Caco-2 (cell line): ENCODE results near the gene CFAP157. TPM values are rescaled to one million over a fixed set of nuclear protein-coding genes. Genes with fewer than 3 reads are reported as not detected.

ENCODE experiments used
- BruUV-seq: library from RNA; stranded (reverse); fragments of 400-500 nt; replicated peaks from 2 replicates; lab custom pipeline; 2021; lab: Mats Ljungman, UMichigan
- CTCF ChIA-PET: fragments of 300-600 bp; sonication (Branson Sonifier 250); formaldehyde crosslinking; loops from one replicate; lab custom pipeline; 2022; ENCODE audit warnings: antibody characterized with exemption; lab: Charles Lee
- POLR2A ChIA-PET: fragments of 300-600 bp; sonication (Branson Sonifier 250); formaldehyde crosslinking; loops from one replicate; lab custom pipeline; 2022; ENCODE audit warnings: antibody characterized with exemption; lab: Charles Lee
- DNase-seq, 2 experiments: peaks; one replicate each; pipeline versions ENCODE4 v3.0.0 to v3.0.0-alpha.2; 2020 to 2022
- H3K27me3 ChIP-seq: replicated peaks from 2 replicates; pipeline ENCODE4 v1.6.0; 2011; ENCODE audit warnings: low read length; ENCODE audit not compliant: control insufficient read depth, insufficient read depth
- H3K36me3 ChIP-seq: 2 replicates; pipeline ENCODE4 v1.5.1; 2011; ENCODE audit warnings: low read length; ENCODE audit not compliant: control insufficient read depth, insufficient read depth
- H3K4me1 ChIP-seq: fragments of 250-450 bp; sonication (Bioruptor Pico); 2 replicates; pipeline ENCODE4 v1.5.1; 2020; ENCODE audit warnings: mild to moderate bottlenecking
- H3K4me3 ChIP-seq: 2 replicates; pipeline ENCODE4 v1.5.1; 2011; ENCODE audit warnings: low read depth, mild to moderate bottlenecking, control low read depth, low read length
- H3K9me3 ChIP-seq: fragments of 250-450 bp; sonication (Bioruptor Pico); 2 replicates; pipeline ENCODE4 v1.5.1; 2020; ENCODE audit warnings: mild to moderate bottlenecking, moderate library complexity
- H3K27ac Mint-ChIP-seq: one replicate; pipeline ENCODE4 v1.8.0; 2022; ENCODE audit warnings: mixed read lengths; ENCODE audit not compliant: unreplicated experiment
- H3K27me3 Mint-ChIP-seq: one replicate; pipeline ENCODE4 v1.8.0; 2022; ENCODE audit warnings: mixed read lengths; ENCODE audit not compliant: insufficient read depth, unreplicated experiment
- H3K36me3 Mint-ChIP-seq: one replicate; pipeline ENCODE4 v1.8.0; 2022; ENCODE audit warnings: mild to moderate bottlenecking, mixed read lengths; ENCODE audit not compliant: insufficient read depth, unreplicated experiment
- H3K4me1 Mint-ChIP-seq: one replicate; pipeline ENCODE4 v1.8.0; 2022; ENCODE audit warnings: low read depth, mixed read lengths; ENCODE audit not compliant: unreplicated experiment
- H3K4me3 Mint-ChIP-seq: one replicate; pipeline ENCODE4 v1.8.0; 2022; ENCODE audit warnings: mild to moderate bottlenecking, moderate library complexity, mixed read lengths; ENCODE audit not compliant: unreplicated experiment
- H3K9me3 Mint-ChIP-seq: one replicate; pipeline ENCODE4 v1.8.0; 2022; ENCODE audit warnings: mixed read lengths; ENCODE audit not compliant: unreplicated experiment
- CTCF ChIP-seq, 2 experiments: fragments of 200-600 bp in 1 of 2; IDR thresholded peaks; 1 replicate in 1 of 2; 2 replicates in 1 of 2; pipeline versions ENCODE4 v1.5.1 to v1.8.0; 2011 to 2022; ENCODE audit warnings: antibody characterized with exemption in 1 of 2, control low read depth in 1 of 2, inconsistent platforms in 1 of 2, low read depth in 1 of 2, low read length in 1 of 2, mild to moderate bottlenecking in 1 of 2, moderate library complexity in 1 of 2; ENCODE audit not compliant: insufficient read depth in 1 of 2, severe bottlenecking in 1 of 2, unreplicated experiment in 1 of 2
- intact Hi-C: fragments of 100-400 bp; cut with micrococcal nuclease; formaldehyde crosslinking; loops from one replicate; pipeline ENCODE4 v1.10.0; 2022; ENCODE audit not compliant: unreplicated experiment
- total RNA-seq: library from RNA; stranded (reverse); gene quantifications from 2 replicates; pipeline ENCODE4 v1.2.3, GENCODE V29; 2022

The CFAP157 gene
- total RNA-seq, 1 experiment from 2014 or later = not detected

GRCh38 chr9:127693697-127694096 is 13.1 kb upstream of the CFAP157 start:
- no peak overlapping the region for H3K4me3 Mint-ChIP-seq
- H3K4me1 Mint-ChIP-seq = no peaks in the 10 kb centered on the region
- Histone ChIP-seq H3K9me3 (no peaks in the 10 kb centered on the region), H3K4me3 (no peak overlapping the region), H3K27me3 (no peaks in the 10 kb centered on the region), H3K36me3 (no peaks in the 10 kb centered on the region), H3K4me1 (no peaks in the 10 kb centered on the region)
- no peak for TF ChIP-seq CTCF (IDR thresholded peaks at IDR 0.05; ENCODE audit: insufficient read depth in 1 of 2, low read depth in 1 of 2, low read length in 1 of 2, severe bottlenecking in 1 of 2, unreplicated experiment in 1 of 2)
- no peak overlapping the region for H3K27ac Mint-ChIP-seq
- no peaks in the 10 kb centered on the region for H3K36me3 Mint-ChIP-seq
- no peak for DNase-seq
- H3K27me3 Mint-ChIP-seq = no peaks in the 10 kb centered on the region
- no peaks in the 10 kb centered on the region for H3K9me3 Mint-ChIP-seq
- BruUV-seq = no TSS peak
- intact Hi-C loops = no loop called here
- ChIA-PET POLR2A (no interaction called here), CTCF (no interaction called here)

GRCh38 chr9:127694890-127695720 is 11.7 kb upstream of the CFAP157 start:
- BruUV-seq = no TSS peak
- no peak overlapping the region for H3K4me3 Mint-ChIP-seq
- H3K9me3 ChIP-seq = no peaks in the 10 kb centered on the region

GRCh38 chr9:127697575-127697974 is 9.2 kb upstream of the CFAP157 start:
- ChIA-PET POLR2A (no interaction called here), CTCF (no interaction called here)
- Mint-ChIP-seq H3K4me3 (no peak overlapping the region), H3K4me1 (no peaks in the 10 kb centered on the region), H3K27ac (no peak overlapping the region), H3K36me3 (peaks cover 6% of the 10 kb centered on the region), H3K27me3 (no peaks in the 10 kb centered on the region), H3K9me3 (no peaks in the 10 kb centered on the region)
- H3K36me3 ChIP-seq = no peaks in the 10 kb centered on the region
- intact Hi-C loops = no loop called here
- no TSS peak for BruUV-seq
- H3K4me3 ChIP-seq = no peak overlapping the region
- H3K4me1 ChIP-seq = no peaks in the 10 kb centered on the region
- no peak for TF ChIP-seq CTCF (IDR thresholded peaks at IDR 0.05; ENCODE audit: insufficient read depth in 1 of 2, low read depth in 1 of 2, low read length in 1 of 2, severe bottlenecking in 1 of 2, unreplicated experiment in 1 of 2)
- H3K27me3 ChIP-seq = no peaks in the 10 kb centered on the region
- H3K9me3 ChIP-seq = no peaks in the 10 kb centered on the region
- no peak for DNase-seq

More at GRCh38 chr9:127694890-127695720, 11.7 kb upstream of the CFAP157 start:
- ChIA-PET POLR2A (no interaction called here), CTCF (no interaction called here)
- TF ChIP-seq CTCF (IDR thresholded peaks at IDR 0.05; ENCODE audit: insufficient read depth in 1 of 2, low read depth in 1 of 2, low read length in 1 of 2, severe bottlenecking in 1 of 2, unreplicated experiment in 1 of 2) = no peak
- no peak overlapping the region for H3K4me3 ChIP-seq
- H3K27me3 ChIP-seq = no peaks in the 10 kb centered on the region
- H3K4me1 ChIP-seq = no peaks in the 10 kb centered on the region
- H3K27me3 Mint-ChIP-seq = no peaks in the 10 kb centered on the region
- intact Hi-C loops = no loop called here
- H3K36me3 Mint-ChIP-seq = peaks cover 6% of the 10 kb centered on the region
- no peaks in the 10 kb centered on the region for H3K36me3 ChIP-seq
- no peaks in the 10 kb centered on the region for H3K9me3 Mint-ChIP-seq
- DNase-seq = no peak
- no peaks in the 10 kb centered on the region for H3K4me1 Mint-ChIP-seq
- H3K27ac Mint-ChIP-seq = no peak overlapping the region
